H9 (cell line): ENCODE measurements around the gene KANK2. TPM values are rescaled to one million over a fixed set of nuclear protein-coding genes. Genes with fewer than 3 reads are reported as not detected.

ENCODE experiments used
- DNase-seq: peaks from one replicate; pipeline ENCODE4 v3.0.0-alpha.2; 2017
- H2AFZ ChIP-seq: one replicate; pipeline ENCODE4 v1.6.1; 2013; ENCODE audit warnings: mild to moderate bottlenecking, low read length, control low read depth, moderate library complexity
- H2AK5ac ChIP-seq: 2 replicates; pipeline ENCODE4 v1.6.1; 2013; ENCODE audit warnings: low read length, control low read depth, mixed read lengths; ENCODE audit not compliant: insufficient read length
- H2BK120ac ChIP-seq: one replicate; pipeline ENCODE4 v1.6.1; 2013; ENCODE audit warnings: low read depth, mild to moderate bottlenecking, low read length, control low read depth, inconsistent platforms; ENCODE audit not compliant: poor library complexity, severe bottlenecking
- H2BK12ac ChIP-seq: 2 replicates; pipeline ENCODE4 v1.6.1; 2013; ENCODE audit warnings: low read length, control low read depth, mixed read lengths, low read depth; ENCODE audit not compliant: insufficient read length
- H2BK15ac ChIP-seq: 2 replicates; pipeline ENCODE4 v1.6.1; 2013; ENCODE audit warnings: low read depth, low read length, control low read depth
- H2BK20ac ChIP-seq: one replicate; pipeline ENCODE4 v1.6.1; 2013; ENCODE audit warnings: low read depth, mild to moderate bottlenecking, low read length, control low read depth, inconsistent platforms; ENCODE audit not compliant: poor library complexity, severe bottlenecking
- H2BK5ac ChIP-seq: 2 replicates; pipeline ENCODE4 v1.6.1; 2013; ENCODE audit warnings: low read length, control low read depth, mixed read lengths; ENCODE audit not compliant: insufficient read length
- H3K14ac ChIP-seq: 2 replicates; pipeline ENCODE4 v1.6.1; 2013; ENCODE audit warnings: low read length, control low read depth; ENCODE audit not compliant: insufficient read depth
- H3K18ac ChIP-seq: 2 replicates; pipeline ENCODE4 v1.6.1; 2013; ENCODE audit warnings: low read depth, mild to moderate bottlenecking, mixed read lengths, low read length, control low read depth; ENCODE audit not compliant: insufficient read length
- H3K23ac ChIP-seq: 2 replicates; pipeline ENCODE4 v1.6.1; 2013; ENCODE audit warnings: low read length, control low read depth, mixed read lengths, low read depth; ENCODE audit not compliant: insufficient read length
- H3K23me2 ChIP-seq: 2 replicates; pipeline ENCODE4 v1.6.1; 2013; ENCODE audit warnings: low read depth, mild to moderate bottlenecking, mixed read lengths, low read length, control low read depth; ENCODE audit not compliant: insufficient read length, poor library complexity, severe bottlenecking
- H3K27ac ChIP-seq: 2 replicates; pipeline ENCODE4 v1.5.1; 2013; ENCODE audit warnings: low read length, control low read depth, mixed read lengths, low read depth; ENCODE audit not compliant: insufficient read length
- H3K27me3 ChIP-seq: 2 replicates; pipeline ENCODE4 v1.6.1; 2013; ENCODE audit warnings: low read length, control low read depth, inconsistent platforms; ENCODE audit not compliant: insufficient read depth
- H3K4ac ChIP-seq: 2 replicates; pipeline ENCODE4 v1.6.1; 2013; ENCODE audit warnings: low read depth, mild to moderate bottlenecking, control low read depth, inconsistent platforms, low read length, moderate library complexity
- H3K4me1 ChIP-seq: 2 replicates; pipeline ENCODE4 v1.6.1; 2013; ENCODE audit warnings: low read length, control low read depth, inconsistent platforms; ENCODE audit not compliant: insufficient read depth
- H3K4me2 ChIP-seq: 2 replicates; pipeline ENCODE4 v1.6.1; 2013; ENCODE audit warnings: low read length, control low read depth, mixed read lengths; ENCODE audit not compliant: insufficient read length, insufficient read depth
- H3K56ac ChIP-seq: 2 replicates; pipeline ENCODE4 v1.6.1; 2013; ENCODE audit warnings: low read depth, mild to moderate bottlenecking, mixed read lengths, low read length, control low read depth; ENCODE audit not compliant: insufficient read length
- H3K79me1 ChIP-seq: 2 replicates; pipeline ENCODE4 v1.6.1; 2013; ENCODE audit warnings: low read depth, mild to moderate bottlenecking, moderate library complexity, low read length, control low read depth, inconsistent platforms; ENCODE audit not compliant: insufficient read depth, poor library complexity, severe bottlenecking
- H3K79me2 ChIP-seq: 2 replicates; pipeline ENCODE4 v1.6.1; 2013; ENCODE audit warnings: low read length, control low read depth, inconsistent platforms; ENCODE audit not compliant: insufficient read depth
- H3K9ac ChIP-seq: 2 replicates; pipeline ENCODE4 v1.6.1; 2013; ENCODE audit warnings: low read length, control low read depth, mixed read lengths; ENCODE audit not compliant: insufficient read length; ENCODE audit errors: extremely low read depth
- H3K9me3 ChIP-seq: one replicate; pipeline ENCODE4 v1.6.1; 2013; ENCODE audit warnings: low read depth, low read length, inconsistent platforms; ENCODE audit not compliant: control insufficient read depth
- H3T11ph ChIP-seq: one replicate; pipeline ENCODE4 v1.6.1; 2013; ENCODE audit warnings: mild to moderate bottlenecking, low read length, control low read depth, inconsistent platforms
- H4K20me1 ChIP-seq: one replicate; pipeline ENCODE4 v1.6.1; 2013; ENCODE audit not compliant: control insufficient read depth, insufficient read length, insufficient read depth
- H4K5ac ChIP-seq: 2 replicates; pipeline ENCODE4 v1.6.1; 2013; ENCODE audit warnings: low read depth, mild to moderate bottlenecking, mixed read lengths, low read length, control low read depth; ENCODE audit not compliant: insufficient read length
- H4K8ac ChIP-seq: replicated peaks from 2 replicates; pipeline ENCODE4 v1.6.1; 2013; ENCODE audit warnings: low read length, control low read depth, mixed read lengths, low read depth; ENCODE audit not compliant: insufficient read length
- H4K91ac ChIP-seq: 2 replicates; pipeline ENCODE4 v1.6.1; 2013; ENCODE audit warnings: low read depth, mild to moderate bottlenecking, moderate library complexity, mixed read lengths, low read length, control low read depth; ENCODE audit not compliant: insufficient read length
- H3K27ac Mint-ChIP-seq, 3 experiments: 2 replicates in 2 of 3; 3 replicates in 1 of 3; pipeline ENCODE4 v1.8.0; 2020 to 2021; ENCODE audit warnings: mixed read lengths in 3 of 3, mild to moderate bottlenecking in 1 of 3, moderate library complexity in 1 of 3
- H3K27me3 Mint-ChIP-seq: 2 replicates; pipeline ENCODE4 v1.8.0; 2021; ENCODE audit warnings: low read depth, mild to moderate bottlenecking, moderate library complexity, mixed read lengths
- H3K36me3 Mint-ChIP-seq, 3 experiments: 2 replicates in 2 of 3; 3 replicates in 1 of 3; pipeline ENCODE4 v1.8.0; 2020 to 2021; ENCODE audit warnings: low read depth in 3 of 3, mixed read lengths in 3 of 3; ENCODE audit not compliant: insufficient read depth in 1 of 3
- H3K4me1 Mint-ChIP-seq, 2 experiments: 2 replicates each; pipeline ENCODE4 v1.8.0; 2020; ENCODE audit warnings: mixed read lengths in 2 of 2
- H3K4me3 Mint-ChIP-seq, 2 experiments: 2 replicates in 1 of 2; 3 replicates in 1 of 2; pipeline ENCODE4 v1.8.0; 2020 to 2021; ENCODE audit warnings: mild to moderate bottlenecking in 2 of 2, mixed read lengths in 2 of 2, moderate library complexity in 1 of 2
- H3K9me3 Mint-ChIP-seq, 2 experiments: 2 replicates in 1 of 2; 3 replicates in 1 of 2; pipeline ENCODE4 v1.8.0; 2020; ENCODE audit warnings: mild to moderate bottlenecking in 2 of 2, mixed read lengths in 2 of 2, moderate library complexity in 1 of 2
- WGBS: extraction: QIAGEN DNeasy Blood & Tissue Kit; methylation state at CpG from one replicate; pipeline ENCODE4 v1.1.7; 2013; ENCODE audit warnings: missing lambda C conversion rate, low lambda C conversion rate, mixed read lengths; ENCODE audit not compliant: insufficient read length; ENCODE audit errors: extremely low coverage; 5-methylcytosine and 5-hydroxymethylcytosine counted together
- total RNA-seq: library from RNA; stranded (reverse); gene quantifications from 2 replicates; pipeline ENCODE4 v1.2.1, GENCODE V29; 2021
- TF ChIP-seq, protein P1 (sequence below): fragments of 200-600 bp; sonication (generic); conservative IDR thresholded peaks from 3 replicates; pipeline ENCODE4 v1.8.0; 2021; ENCODE audit warnings: antibody characterized with exemption, mild to moderate bottlenecking

Gene KANK2
- total RNA-seq, 1 experiment from 2014 or later: 42.0 TPM

DNA sequence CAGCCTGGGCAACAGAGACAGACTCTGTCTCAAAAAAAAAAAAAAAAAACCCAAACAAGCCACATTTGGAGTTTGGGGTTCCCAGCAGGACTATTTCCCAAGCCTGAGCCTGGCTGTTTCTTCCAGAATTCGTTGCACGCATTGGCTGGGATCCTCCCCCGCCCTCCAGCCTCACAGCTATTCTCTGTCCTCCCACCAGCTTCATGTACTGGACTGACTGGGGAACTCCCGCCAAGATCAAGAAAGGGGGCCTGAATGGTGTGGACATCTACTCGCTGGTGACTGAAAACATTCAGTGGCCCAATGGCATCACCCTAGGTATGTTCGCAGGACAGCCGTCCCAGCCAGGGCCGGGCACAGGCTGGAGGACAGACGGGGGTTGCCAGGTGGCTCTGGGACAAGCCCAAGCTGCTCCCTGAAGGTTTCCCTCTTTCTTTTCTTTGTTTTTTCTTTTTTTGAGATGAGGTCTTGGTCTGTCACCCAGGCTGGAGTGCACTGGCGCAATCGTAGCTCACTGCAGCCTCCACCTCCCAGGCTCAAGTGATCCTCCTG, 81.4 kb downstream of the KANK2 start:
- WGBS: no CpG with 5 or more reads among the region's 11 CpGs
- peak overlapping the region; percentile 65 to 91 (median 90); a peak in 6 of 7 replicates for H3K27ac Mint-ChIP-seq
- no peak overlapping the region for H3K56ac ChIP-seq

More for the DNA sequence above, 81.4 kb downstream of the KANK2 start:
- H3K4me1 Mint-ChIP-seq: no peaks in the 10 kb centered on the region
- Histone ChIP-seq H3K27me3 (no peaks in the 10 kb centered on the region), H3K18ac (no peak overlapping the region), H4K8ac (no peak overlapping the region), H2BK20ac (no peak overlapping the region), H3K79me2 (no peaks in the 10 kb centered on the region), H2BK12ac (no peak overlapping the region), H4K20me1 (peaks cover 5% of the 10 kb centered on the region), H3K4me1 (no peaks in the 10 kb centered on the region), H4K5ac (no peak overlapping the region), H3K23me2 (no peaks in the 10 kb centered on the region), H3K9me3 (no peaks in the 10 kb centered on the region), H2AK5ac (no peak overlapping the region), H3K14ac (no peak overlapping the region), H4K91ac (no peak overlapping the region), H2AFZ (no peak overlapping the region), H3T11ph (no peak overlapping the region), H2BK5ac (no peak overlapping the region), H3K9ac (no peak overlapping the region), H3K4ac (no peak overlapping the region), H3K4me2 (no peak overlapping the region), H3K27ac (no peak overlapping the region), H3K79me1 (no peaks in the 10 kb centered on the region), H2BK120ac (no peak overlapping the region), H3K23ac (no peak overlapping the region), H2BK15ac (no peak overlapping the region)
- TF ChIP-seq, protein P1, sequence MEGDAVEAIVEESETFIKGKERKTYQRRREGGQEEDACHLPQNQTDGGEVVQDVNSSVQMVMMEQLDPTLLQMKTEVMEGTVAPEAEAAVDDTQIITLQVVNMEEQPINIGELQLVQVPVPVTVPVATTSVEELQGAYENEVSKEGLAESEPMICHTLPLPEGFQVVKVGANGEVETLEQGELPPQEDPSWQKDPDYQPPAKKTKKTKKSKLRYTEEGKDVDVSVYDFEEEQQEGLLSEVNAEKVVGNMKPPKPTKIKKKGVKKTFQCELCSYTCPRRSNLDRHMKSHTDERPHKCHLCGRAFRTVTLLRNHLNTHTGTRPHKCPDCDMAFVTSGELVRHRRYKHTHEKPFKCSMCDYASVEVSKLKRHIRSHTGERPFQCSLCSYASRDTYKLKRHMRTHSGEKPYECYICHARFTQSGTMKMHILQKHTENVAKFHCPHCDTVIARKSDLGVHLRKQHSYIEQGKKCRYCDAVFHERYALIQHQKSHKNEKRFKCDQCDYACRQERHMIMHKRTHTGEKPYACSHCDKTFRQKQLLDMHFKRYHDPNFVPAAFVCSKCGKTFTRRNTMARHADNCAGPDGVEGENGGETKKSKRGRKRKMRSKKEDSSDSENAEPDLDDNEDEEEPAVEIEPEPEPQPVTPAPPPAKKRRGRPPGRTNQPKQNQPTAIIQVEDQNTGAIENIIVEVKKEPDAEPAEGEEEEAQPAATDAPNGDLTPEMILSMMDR: no peak
- H3K36me3 Mint-ChIP-seq: peaks cover 75 to 96% (median 94%) of the 10 kb centered on the region in 3 experiments
- H3K4me3 Mint-ChIP-seq: no peak overlapping the region
- no peak for DNase-seq
- H3K9me3 Mint-ChIP-seq: no peaks in the 10 kb centered on the region
- H3K27me3 Mint-ChIP-seq: no peaks in the 10 kb centered on the region; the same call in 1 of the 2 replicates
